Activated CD8-positive, alpha-beta memory T cell treated with anti-CD3 and anti-CD28 coated beads, Interleukin-2, amount 50 U/mL, for 1 hour (primary cell): ENCODE results near the gene FGF14.

Experiments used
- DNase-seq: peaks from one replicate; pipeline ENCODE4 v3.0.0-alpha.2; 2020; ENCODE audit errors: extremely low read depth

The FGF14 gene

GRCh38 chr13:101728021-101728420, 673.8 kb downstream of the FGF14 start:
- DNase-seq: no peak

- DNase-seq: no peak
Measured at GRCh38 chr13:101727118-101727517, 674.7 kb downstream of the FGF14 start.

GRCh38 chr13:101726681-101727080, 675.2 kb downstream of the FGF14 start:
- DNase-seq: no peak

- no peak for DNase-seq
Measured at GRCh38 chr13:101718496-101718895, 683.4 kb downstream of the FGF14 start.

GRCh38 chr13:101717353-101717752, 684.5 kb downstream of the FGF14 start:
- DNase-seq: no peak

- DNase-seq: no peak
Measured at GRCh38 chr13:101714195-101714594, 687.7 kb downstream of the FGF14 start.

GRCh38 chr13:101712026-101712348, 689.9 kb downstream of the FGF14 start:
- no peak for DNase-seq

- no peak for DNase-seq
Measured at GRCh38 chr13:101711307-101712025, 690.4 kb downstream of the FGF14 start.

GRCh38 chr13:101709952-101710351, 691.9 kb downstream of the FGF14 start:
- no peak for DNase-seq

- DNase-seq: no peak
Measured at GRCh38 chr13:101708115-101708514, 693.7 kb downstream of the FGF14 start.

- DNase-seq: no peak
Measured at GRCh38 chr13:101707659-101708058, 694.2 kb downstream of the FGF14 start.

GRCh38 chr13:101706651-101707050, 695.2 kb downstream of the FGF14 start:
- DNase-seq: no peak

- no peak for DNase-seq
Measured at GRCh38 chr13:101703838-101704237, 698.0 kb downstream of the FGF14 start.

- DNase-seq: no peak
Measured at GRCh38 chr13:101703081-101703480, 698.8 kb downstream of the FGF14 start.

GRCh38 chr13:101700598-101700997, 701.2 kb downstream of the FGF14 start:
- no peak for DNase-seq

GRCh38 chr13:101698400-101698799, 703.4 kb downstream of the FGF14 start:
- DNase-seq: no peak

GRCh38 chr13:101697745-101698144, 704.1 kb downstream of the FGF14 start:
- DNase-seq: no peak

GRCh38 chr13:101695870-101696516, 705.9 kb downstream of the FGF14 start:
- DNase-seq: no peak

GRCh38 chr13:101691341-101691860, 710.4 kb downstream of the FGF14 start:
- no peak for DNase-seq

GRCh38 chr13:101690871-101691270, 711.0 kb downstream of the FGF14 start:
- no peak for DNase-seq

- DNase-seq: no peak
Measured at GRCh38 chr13:101686003-101686402, 715.8 kb downstream of the FGF14 start.

- no peak for DNase-seq
Measured at GRCh38 chr13:101681834-101682233, 720.0 kb downstream of the FGF14 start.

GRCh38 chr13:101673360-101674105, 728.3 kb downstream of the FGF14 start:
- DNase-seq: no peak
